Stomach (tissue), 9 donors: ENCODE results near the gene MAK. TPM values are rescaled to one million over a fixed set of nuclear protein-coding genes. Genes with fewer than 3 reads are reported as not detected.

Experiments
- DNase-seq, 2 donors: peaks; one replicate each; pipeline versions ENCODE4 v3.0.0 to v3.0.0-alpha.2; 2013 to 2019
- H3K27ac ChIP-seq, 5 donors: fragments of 200-600 bp in 4 of 5; sonication (generic) in 4 of 5; one replicate each; pipeline ENCODE4 v1.5.1; 2013 to 2019; ENCODE audit warnings: mild to moderate bottlenecking in 1 of 5, moderate library complexity in 1 of 5
- H3K27me3 ChIP-seq, 3 donors: fragments of 200-600 bp; sonication (generic); one replicate each; pipeline ENCODE4 v1.5.1; 2017 to 2019; ENCODE audit warnings: mixed run types in 1 of 3
- H3K36me3 ChIP-seq, 4 donors: fragments of 200-600 bp; sonication (generic); 1 replicate in 3 of 4; 2 replicates in 1 of 4; pipeline ENCODE4 v1.5.1; 2016 to 2019
- H3K4me1 ChIP-seq, 4 donors: fragments of 200-600 bp; sonication (generic); one replicate each; pipeline ENCODE4 v1.5.1; 2016 to 2019
- H3K4me3 ChIP-seq, 4 donors: fragments of 200-600 bp; sonication (generic) in 3 of 4; one replicate each; pipeline ENCODE4 v1.5.1; 2016 to 2019; ENCODE audit warnings: mild to moderate bottlenecking in 1 of 4
- H3K9me3 ChIP-seq, 4 donors: fragments of 200-600 bp; sonication (generic); one replicate each; pipeline ENCODE4 v1.5.1; 2016 to 2019
- EP300 ChIP-seq: sonication (generic); formaldehyde crosslinking; IDR thresholded peaks from one replicate; pipeline ENCODE4 v1.6.1; 2017; ENCODE audit warnings: antibody characterized with exemption
- POLR2A ChIP-seq, 4 donors: fragments of 450-650 bp; IDR thresholded peaks; one replicate each; pipeline ENCODE4 v1.6.1; 2016; ENCODE audit warnings: antibody characterized with exemption in 4 of 4, control low read depth in 2 of 4, mild to moderate bottlenecking in 1 of 4, moderate library complexity in 1 of 4
- POLR2AphosphoS5 ChIP-seq, 3 donors: sonication (generic); formaldehyde crosslinking; IDR thresholded peaks; one replicate each; pipeline ENCODE4 v1.6.1; 2016; ENCODE audit warnings: antibody characterized with exemption in 3 of 3
- WGBS, 5 donors: extraction: QIAGEN DNeasy Blood & Tissue Kit in 3 of 5; methylation state at CpG; one replicate each; pipeline versions ENCODE4 v1.1.5 to v1.1.7; 2013 to 2018; 5-methylcytosine and 5-hydroxymethylcytosine counted together
- intact Hi-C: fragments of 100-400 bp; cut with DNase I; formaldehyde crosslinking; loops from one replicate; pipeline ENCODE4 v1.15.1; 2023; ENCODE audit warnings: low total_unique reads
- polyA plus RNA-seq, 3 donors: library from polyadenylated mRNA; stranded (reverse); fragments of 200-250 nt; gene quantifications; one replicate each; pipeline ENCODE4 v1.2.3, GENCODE V29; 2013
- total RNA-seq, 5 donors: library from RNA; depleted of rRNA; stranded (reverse); fragments of >200 nt; gene quantifications; one replicate each; pipeline versions ENCODE4 v1.1.0 to v1.2.3, GENCODE V29; 2014 to 2016
- TF ChIP-seq, protein P1 (sequence below), 7 experiments: fragments of 450-650 bp in 4 of 7; fragments of 200-600 bp in 3 of 7; sonication (generic) in 3 of 7; IDR thresholded peaks; one replicate each; pipeline ENCODE4 v1.5.1; 2016 to 2019; ENCODE audit warnings: antibody characterized with exemption in 7 of 7, control low read depth in 2 of 7, mild to moderate bottlenecking in 1 of 7
- donor health status: healthy with polysubstance abuse.
- donor health status: Bipolar disorder and iron deficiency.
- donor health status: healthy.

MAK gene
- total and polyA plus RNA-seq, 8 donors, result 0.05 to 1.0 (median 0.06) TPM; not detected in 5

DNA sequence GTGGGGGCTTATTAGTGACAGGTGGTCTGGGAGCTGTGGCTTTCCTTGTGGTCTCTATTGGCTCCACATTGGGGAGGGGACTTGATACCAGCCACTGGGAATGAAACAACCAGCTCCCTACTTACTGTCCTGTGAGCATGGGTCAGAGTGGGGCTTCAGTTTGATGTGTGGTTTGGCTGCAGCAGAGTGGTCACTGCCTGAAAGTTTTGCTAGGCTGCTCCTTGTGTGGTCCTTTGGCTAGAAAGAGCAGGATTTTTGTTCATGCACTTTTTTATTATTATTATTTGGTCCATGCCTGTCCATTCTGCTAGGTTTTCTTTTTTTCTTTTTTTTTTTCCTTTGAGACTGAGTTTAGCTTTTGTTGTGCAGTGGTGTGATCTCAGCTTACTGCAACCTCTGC lies 98.3 kb downstream of the MAK start:
- peaks cover 0 to 23% (median 15%) of the 10 kb centered on the region in 4 donors for H3K36me3 ChIP-seq
- TF ChIP-seq POLR2A (IDR thresholded peaks at IDR 0.05) (no peak), EP300 (no peak), POLR2AphosphoS5 (IDR thresholded peaks at IDR 0.05) (no peak)
- TF ChIP-seq, protein P1, sequence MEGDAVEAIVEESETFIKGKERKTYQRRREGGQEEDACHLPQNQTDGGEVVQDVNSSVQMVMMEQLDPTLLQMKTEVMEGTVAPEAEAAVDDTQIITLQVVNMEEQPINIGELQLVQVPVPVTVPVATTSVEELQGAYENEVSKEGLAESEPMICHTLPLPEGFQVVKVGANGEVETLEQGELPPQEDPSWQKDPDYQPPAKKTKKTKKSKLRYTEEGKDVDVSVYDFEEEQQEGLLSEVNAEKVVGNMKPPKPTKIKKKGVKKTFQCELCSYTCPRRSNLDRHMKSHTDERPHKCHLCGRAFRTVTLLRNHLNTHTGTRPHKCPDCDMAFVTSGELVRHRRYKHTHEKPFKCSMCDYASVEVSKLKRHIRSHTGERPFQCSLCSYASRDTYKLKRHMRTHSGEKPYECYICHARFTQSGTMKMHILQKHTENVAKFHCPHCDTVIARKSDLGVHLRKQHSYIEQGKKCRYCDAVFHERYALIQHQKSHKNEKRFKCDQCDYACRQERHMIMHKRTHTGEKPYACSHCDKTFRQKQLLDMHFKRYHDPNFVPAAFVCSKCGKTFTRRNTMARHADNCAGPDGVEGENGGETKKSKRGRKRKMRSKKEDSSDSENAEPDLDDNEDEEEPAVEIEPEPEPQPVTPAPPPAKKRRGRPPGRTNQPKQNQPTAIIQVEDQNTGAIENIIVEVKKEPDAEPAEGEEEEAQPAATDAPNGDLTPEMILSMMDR (IDR thresholded peaks at IDR 0.05), result no peak
- H3K27ac ChIP-seq, result no peak overlapping the region
- H3K27me3 ChIP-seq, result no peaks in the 10 kb centered on the region
- DNase-seq, result no peak
- H3K4me3 ChIP-seq, result no peak overlapping the region
- H3K4me1 ChIP-seq, result no peaks in the 10 kb centered on the region
- intact Hi-C loops, result no loop called here
- H3K9me3 ChIP-seq, result no peaks in the 10 kb centered on the region

DNA sequence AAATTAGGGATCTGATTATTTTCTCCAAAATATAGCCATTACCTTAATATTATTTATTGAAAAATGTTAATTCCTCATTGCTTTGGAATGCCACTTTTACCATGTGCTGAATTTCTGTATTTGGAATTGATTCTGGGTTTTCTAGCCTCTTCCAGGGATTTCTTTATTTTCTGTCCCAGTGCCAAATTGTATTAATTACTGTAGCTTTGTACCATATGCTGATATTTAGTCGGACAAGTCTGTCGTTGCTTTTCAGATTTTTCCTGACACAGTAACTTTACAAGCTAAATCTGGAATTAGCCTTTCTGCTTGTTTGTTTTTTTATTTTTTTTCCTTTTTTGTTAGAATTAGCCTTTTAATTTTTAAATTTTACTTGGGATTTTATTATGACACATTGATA lies 101.6 kb downstream of the MAK start:
- Histone ChIP-seq H3K27ac (no peak overlapping the region), H3K4me3 (no peak overlapping the region), H3K4me1 (no peaks in the 10 kb centered on the region), H3K36me3 (peaks cover 0 to 30% (median 29%) of the 10 kb centered on the region in 4 donors), H3K9me3 (no peaks in the 10 kb centered on the region), H3K27me3 (no peaks in the 10 kb centered on the region)
- 85 to 96% (median 90%) methylated on average over 2 of the region's 2 CpGs for WGBS, 5 donors
- no peak for DNase-seq
- TF ChIP-seq, protein P1 (IDR thresholded peaks at IDR 0.05), result no peak
- TF ChIP-seq POLR2AphosphoS5 (IDR thresholded peaks at IDR 0.05), result no peak
- intact Hi-C loops, result no loop called here

DNA sequence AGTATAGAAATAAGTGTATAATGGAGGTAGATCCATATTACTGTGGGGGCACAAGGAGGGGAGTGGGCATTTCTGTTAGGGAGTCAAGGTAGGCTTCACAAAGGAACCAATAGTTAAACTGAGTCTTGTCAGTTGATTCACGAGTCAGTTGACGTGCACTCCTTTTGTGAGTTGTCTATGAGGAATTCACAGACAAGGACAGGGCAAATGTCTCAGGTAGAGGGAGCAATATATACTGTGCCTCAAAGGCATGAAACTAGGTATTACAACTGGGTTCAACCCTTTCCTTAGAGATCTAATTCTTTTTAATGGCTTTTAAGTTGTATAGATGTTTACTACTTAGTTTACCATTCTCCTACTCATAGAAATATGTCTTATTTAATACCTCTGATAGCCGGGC lies 104.5 kb downstream of the MAK start:
- no peaks in the 10 kb centered on the region for H3K27me3 ChIP-seq
- no peak overlapping the region for H3K4me3 ChIP-seq
- no peaks in the 10 kb centered on the region for H3K9me3 ChIP-seq
- H3K4me1 ChIP-seq, result no peaks in the 10 kb centered on the region
- intact Hi-C loops, result no loop called here
- no peak for DNase-seq
- no peak for TF ChIP-seq EP300
- no peak for TF ChIP-seq POLR2A (IDR thresholded peaks at IDR 0.05)
- no peak for TF ChIP-seq POLR2AphosphoS5 (IDR thresholded peaks at IDR 0.05)
- H3K36me3 ChIP-seq, result peaks cover 17 to 56% (median 52%) of the 10 kb centered on the region in 4 donors
- 91 to 98% (median 95%) methylated on average over 3 of the region's 3 CpGs for whole genome bisulfite sequencing, 5 donors
- H3K27ac ChIP-seq, result no peak overlapping the region

DNA sequence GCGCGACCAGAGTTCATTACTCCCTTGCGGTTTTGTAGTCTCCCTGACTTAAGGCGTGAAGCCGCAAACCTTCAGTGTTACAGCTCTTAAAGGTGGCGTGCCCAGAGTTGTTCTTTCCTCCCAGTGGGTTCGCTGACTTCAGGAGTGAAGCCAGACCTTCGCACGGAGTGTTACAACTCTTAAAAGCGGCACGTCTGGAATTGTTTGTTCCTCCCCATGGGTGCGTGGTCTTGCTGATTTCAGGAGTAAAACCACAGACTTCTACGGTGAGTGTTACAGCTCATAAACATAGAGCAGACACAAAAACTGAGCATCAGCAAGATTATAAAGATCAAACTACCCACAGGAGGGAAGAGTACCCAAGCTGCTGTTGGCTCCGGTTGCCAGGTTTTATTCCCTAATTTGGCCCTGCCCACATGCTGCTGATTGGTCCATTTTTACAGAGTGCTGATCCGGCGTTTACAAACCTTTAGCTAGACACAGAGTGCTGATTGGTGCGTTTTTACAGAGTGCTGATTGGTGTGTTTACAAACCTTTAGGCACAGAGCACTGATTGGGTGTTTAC lies 105.1 kb downstream of the MAK start:
- TF ChIP-seq EP300, result no peak
- TF ChIP-seq, protein P1 (IDR thresholded peaks at IDR 0.05), result no peak
- TF ChIP-seq POLR2AphosphoS5 (IDR thresholded peaks at IDR 0.05), result no peak
- TF ChIP-seq POLR2A (IDR thresholded peaks at IDR 0.05), result no peak
- H3K27ac ChIP-seq, result no peak overlapping the region
- no peaks in the 10 kb centered on the region for H3K27me3 ChIP-seq
- intact Hi-C loops, result no loop called here
- no peak overlapping the region for H3K4me3 ChIP-seq
- WGBS, 5 donors, result 92 to 95% (median 94%) methylated on average over 17 of the region's 17 CpGs
- no peaks in the 10 kb centered on the region for H3K4me1 ChIP-seq
- DNase-seq, result no peak
- H3K9me3 ChIP-seq, result no peaks in the 10 kb centered on the region
- peaks cover 17 to 62% (median 58%) of the 10 kb centered on the region in 4 donors for H3K36me3 ChIP-seq

DNA sequence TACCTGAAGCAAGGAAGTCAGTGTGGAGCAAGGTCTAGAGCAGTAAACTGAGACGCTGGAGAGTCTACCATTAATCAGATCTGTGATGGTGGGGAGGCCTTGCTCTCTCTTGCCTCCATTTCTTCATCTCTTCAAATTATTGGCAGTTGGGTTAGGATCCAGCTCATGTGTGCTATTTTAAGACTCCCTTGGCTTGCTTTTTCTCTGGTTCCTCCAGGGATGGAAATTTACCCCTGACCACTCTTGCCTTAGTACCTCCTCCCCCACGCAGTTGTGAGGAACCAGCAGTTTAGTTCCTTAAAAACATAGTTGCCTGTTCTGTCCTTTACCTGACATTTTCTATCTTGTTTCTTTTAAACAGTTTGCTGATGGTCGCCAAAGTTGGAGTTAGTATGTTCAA lies 108.1 kb downstream of the MAK start:
- Histone ChIP-seq H3K27me3 (no peaks in the 10 kb centered on the region), H3K4me1 (peaks cover 4 to 22% (median 7%) of the 10 kb centered on the region in 4 donors), H3K4me3 (no peak overlapping the region), H3K36me3 (peaks cover 29 to 91% (median 87%) of the 10 kb centered on the region in 4 donors), H3K9me3 (no peaks in the 10 kb centered on the region), H3K27ac (no peak overlapping the region)
- no peak for TF ChIP-seq EP300
- TF ChIP-seq, protein P1 (IDR thresholded peaks at IDR 0.05), result no peak
- TF ChIP-seq POLR2AphosphoS5 (IDR thresholded peaks at IDR 0.05), result no peak
- TF ChIP-seq POLR2A (IDR thresholded peaks at IDR 0.05), result no peak
- 80 to 95% (median 86%) methylated on average over 3 of the region's 3 CpGs for WGBS, 5 donors
- DNase-seq, result no peak
- intact Hi-C loops, result no loop called here
